Gastrocnemius medialis (tissue), 4 donors: ENCODE data around the gene HPS5. TPM values are rescaled to one million over a fixed set of nuclear protein-coding genes. Genes with fewer than 3 reads are reported as not detected.
"Not testable (repeated sequence)": the region's sequence is repeated elsewhere in the genome, so short reads cannot be mapped to it uniquely, and the experiment has no call there.

ENCODE experiments used
- ATAC-seq, 2 donors: fragments of 150-250 bp; one replicate each; pipeline ENCODE4 v1.9.1; 2016
- DNase-seq, 2 donors: peaks; one replicate each; pipeline ENCODE4 v3.0.0-alpha.2; 2019
- H3K27ac ChIP-seq, 4 donors: fragments of 200-600 bp; sonication (generic); 1 replicate in 1 of 4; 2 replicates in 3 of 4; pipeline ENCODE4 v1.5.1; 2016 to 2018; ENCODE audit warnings: mild to moderate bottlenecking in 2 of 4, moderate library complexity in 1 of 4
- H3K27me3 ChIP-seq, 3 donors: fragments of 200-600 bp; sonication (generic) in 2 of 3; 1 replicate in 1 of 3; 2 replicates in 2 of 3; pipeline versions ENCODE4 v1.5.1 to v1.6.0; 2016 to 2019; ENCODE audit warnings: mild to moderate bottlenecking in 1 of 3, moderate library complexity in 1 of 3
- H3K36me3 ChIP-seq, 2 donors: fragments of 200-600 bp; sonication (generic) in 1 of 2; one replicate each; pipeline ENCODE4 v1.5.1; 2017 to 2018
- H3K4me1 ChIP-seq, 2 donors: fragments of 200-600 bp; sonication (generic) in 1 of 2; one replicate each; pipeline ENCODE4 v1.5.1; 2016 to 2017; ENCODE audit warnings: mild to moderate bottlenecking in 2 of 2
- H3K4me3 ChIP-seq, 4 donors: fragments of 200-600 bp; sonication (generic) in 3 of 4; 1 replicate in 1 of 4; 2 replicates in 3 of 4; pipeline ENCODE4 v1.5.1; 2016 to 2019; ENCODE audit warnings: mild to moderate bottlenecking in 2 of 4
- H3K9me3 ChIP-seq, 3 donors: fragments of 200-600 bp; sonication (generic) in 2 of 3; 1 replicate in 1 of 3; 2 replicates in 2 of 3; pipeline ENCODE4 v1.5.1; 2016 to 2019
- CTCF ChIP-seq, 5 experiments: fragments of 450-650 bp in 3 of 5; fragments of 200-600 bp in 2 of 5; sonication (generic) in 2 of 5; IDR thresholded peaks in 4 of 5; conservative IDR thresholded peaks in 1 of 5; 1 replicate in 4 of 5; 2 replicates in 1 of 5; pipeline ENCODE4 v1.5.1; 2016 to 2019; ENCODE audit warnings: antibody characterized with exemption in 5 of 5, mild to moderate bottlenecking in 3 of 5, moderate library complexity in 3 of 5
- POLR2A ChIP-seq, 2 donors: fragments of 450-650 bp; IDR thresholded peaks; one replicate each; pipeline ENCODE4 v1.6.1; 2017; ENCODE audit warnings: antibody characterized with exemption in 2 of 2, mild to moderate bottlenecking in 2 of 2, moderate library complexity in 2 of 2
- in situ Hi-C, 4 donors: fragments of 200-750 bp; cut with MboI; loops; one replicate each; pipeline versions ENCODE4 v1.15.0 to v1.8.0; 2017; ENCODE audit warnings: low sequenced_read_pairs in 4 of 4
- intact Hi-C: fragments of 100-400 bp; cut with DNase I; formaldehyde crosslinking; loops from one replicate; pipeline ENCODE4 v1.15.1; 2023; ENCODE audit warnings: low total_unique reads
- total RNA-seq, 4 donors: library from RNA; depleted of rRNA; stranded (reverse); fragments of >200 nt; gene quantifications; one replicate each; pipeline versions ENCODE4 v1.1.0 to v1.2.3, GENCODE V29; 2016

The HPS5 gene
- total RNA-seq, 4 donors from 2014 or later = 5.3 to 13.1 (median 9.7) TPM

GRCh38 chr11:18246379-18247190 is 75.4 kb downstream of the HPS5 start:
- intact Hi-C loops, H3K4me1 ChIP-seq, DNase-seq, H3K27ac ChIP-seq, in situ Hi-C loops, H3K36me3 ChIP-seq, H3K4me3 ChIP-seq, H3K27me3 ChIP-seq, H3K9me3 ChIP-seq: not testable (repeated sequence)
- peak in 1 of 2 donors; percentile 45 for ATAC-seq

GRCh38 chr11:18245396-18245795 is 76.5 kb downstream of the HPS5 start:
- H3K4me1 ChIP-seq = no peaks in the 10 kb centered on the region
- H3K36me3 ChIP-seq = no peaks in the 10 kb centered on the region
- H3K27ac ChIP-seq = no peak overlapping the region
- no peaks in the 10 kb centered on the region for H3K27me3 ChIP-seq
- no peak overlapping the region for H3K4me3 ChIP-seq
- no peak for TF ChIP-seq CTCF (IDR thresholded peaks at IDR 0.05 in 4 of 5, conservative IDR thresholded peaks at IDR 0.05 in 1 of 5)
- no peak for TF ChIP-seq POLR2A (IDR thresholded peaks at IDR 0.05)
- no peaks in the 10 kb centered on the region for H3K9me3 ChIP-seq
- in situ Hi-C loops (no loop called here), intact Hi-C loops (no loop called here)
- no peak for ATAC-seq
- no peak for DNase-seq

GRCh38 chr11:18243783-18244362 is 78.1 kb downstream of the HPS5 start:
- Histone ChIP-seq H3K36me3 (no peaks in the 10 kb centered on the region), H3K4me1 (no peaks in the 10 kb centered on the region), H3K9me3 (no peaks in the 10 kb centered on the region), H3K27me3 (no peaks in the 10 kb centered on the region), H3K27ac (no peak overlapping the region), H3K4me3 (no peak overlapping the region)
- ATAC-seq (peak in 1 of 2 donors; percentile 24), DNase-seq (no peak)
- peak; percentile 19 to 63 (median 47) for TF ChIP-seq CTCF (IDR thresholded peaks at IDR 0.05 in 4 of 5, conservative IDR thresholded peaks at IDR 0.05 in 1 of 5)
- TF ChIP-seq POLR2A (IDR thresholded peaks at IDR 0.05) = no peak
- in situ Hi-C loops (no loop called here), intact Hi-C loops (no loop called here)

- no peaks in the 10 kb centered on the region for H3K4me1 ChIP-seq
- no peaks in the 10 kb centered on the region for H3K27me3 ChIP-seq
- TF ChIP-seq POLR2A (IDR thresholded peaks at IDR 0.05) (no peak), CTCF (IDR thresholded peaks at IDR 0.05 in 4 of 5, conservative IDR thresholded peaks at IDR 0.05 in 1 of 5) (no peak)
- H3K4me3 ChIP-seq = no peak overlapping the region
- in situ Hi-C loops = no loop called here
- ATAC-seq (no peak), DNase-seq (no peak)
- no peaks in the 10 kb centered on the region for H3K9me3 ChIP-seq
- no peak overlapping the region for H3K27ac ChIP-seq
- H3K36me3 ChIP-seq = no peaks in the 10 kb centered on the region
- intact Hi-C loops = no loop called here
Observed at GRCh38 chr11:18239655-18240054, 82.3 kb downstream of the HPS5 start.

GRCh38 chr11:18236664-18237356 is 85.1 kb downstream of the HPS5 start, which contains the start of gene SAA4:
SAA4 (minus strand) TSS chr11:18236802; CDS start chr11:18235926, 876 bp downstream.
- H3K27ac ChIP-seq = no peak within 1 kb of the TSS
- no peaks in the 10 kb centered on the region for H3K36me3 ChIP-seq
- intact Hi-C loops = no loop called here
- no peaks in the 10 kb centered on the region for H3K4me1 ChIP-seq
- H3K9me3 ChIP-seq = no peaks in the 10 kb centered on the region
- in situ Hi-C loops = no loop called here
- no peak within 1 kb of the TSS for H3K4me3 ChIP-seq
- H3K27me3 ChIP-seq = no peaks in the 10 kb centered on the region
- ATAC-seq (no peak), DNase-seq (no peak)
- no peak for TF ChIP-seq CTCF (IDR thresholded peaks at IDR 0.05 in 4 of 5, conservative IDR thresholded peaks at IDR 0.05 in 1 of 5)
- no peak for TF ChIP-seq POLR2A (IDR thresholded peaks at IDR 0.05)
